HepG2 (cell line): ENCODE results near the gene MGA. TPM values are rescaled to one million over a fixed set of nuclear protein-coding genes. Genes with fewer than 3 reads are reported as not detected.

Experiments used
- CEBPB ChIP-seq: IDR thresholded peaks from 2 replicates; pipeline ENCODE4 v1.6.1; 2011; ENCODE audit warnings: low read depth, low read length, improper control_type of control experiment, borderline replicate concordance
- ERF ChIP-seq: IDR thresholded peaks from 2 replicates; pipeline ENCODE4 v1.6.1; 2018; ENCODE audit warnings: missing biosample characterization, missing genetic modification reagents
- GPN1 ChIP-seq: sonication (generic); formaldehyde crosslinking; IDR thresholded peaks from 2 replicates; pipeline ENCODE4 v1.5.1; 2020; ENCODE audit warnings: missing genetic modification reagents, borderline replicate concordance
- HNRNPH1 ChIP-seq: fragments of 200-400 bp; formaldehyde crosslinking; optimal IDR thresholded peaks from 2 replicates; pipeline ENCODE3; 2017; ENCODE audit warnings: mild to moderate bottlenecking, low read depth, low read length
- IKZF5 ChIP-seq: IDR thresholded peaks from 2 replicates; pipeline ENCODE4 v1.6.1; 2018; ENCODE audit warnings: missing genetic modification reagents, mild to moderate bottlenecking, missing compliant biosample characterization
- MXD4 ChIP-seq: IDR thresholded peaks from 2 replicates; pipeline ENCODE4 v1.6.1; 2016; ENCODE audit warnings: mild to moderate bottlenecking, missing biosample characterization, missing genetic modification reagents
- NFATC3 ChIP-seq: sonication (generic); formaldehyde crosslinking; IDR thresholded peaks from 2 replicates; pipeline ENCODE4 v1.5.1; 2020; ENCODE audit warnings: mild to moderate bottlenecking, missing genetic modification reagents
- NFIB ChIP-seq: sonication (generic); formaldehyde crosslinking; IDR thresholded peaks from 2 replicates; pipeline ENCODE4 v1.9.0; 2021; ENCODE audit warnings: missing genetic modification reagents, mild to moderate bottlenecking, borderline replicate concordance
- PCBP1 ChIP-seq: fragments of 200-400 bp; formaldehyde crosslinking; IDR thresholded peaks from 2 replicates; pipeline ENCODE4 v1.6.1; 2017; ENCODE audit warnings: mild to moderate bottlenecking, low read depth, low read length, borderline replicate concordance
- PHF21A ChIP-seq: sonication (generic); formaldehyde crosslinking; IDR thresholded peaks from 2 replicates; pipeline ENCODE4 v1.5.0; 2020; ENCODE audit warnings: mild to moderate bottlenecking, missing genetic modification reagents
- SETDB1 ChIP-seq: sonication (generic); formaldehyde crosslinking; IDR thresholded peaks from 2 replicates; pipeline ENCODE4 v1.5.1; 2020; ENCODE audit warnings: missing genetic modification reagents, mild to moderate bottlenecking, borderline replicate concordance
- SNAPC4 ChIP-seq: sonication (generic); formaldehyde crosslinking; IDR thresholded peaks from 2 replicates; pipeline ENCODE4 v1.4.0; 2020; ENCODE audit warnings: mild to moderate bottlenecking, missing genetic modification reagents
- YEATS4 ChIP-seq: sonication (generic); formaldehyde crosslinking; IDR thresholded peaks from 2 replicates; pipeline ENCODE4 v1.4.0; 2020; ENCODE audit warnings: missing genetic modification reagents, borderline replicate concordance
- ZC3H4 ChIP-seq: sonication (generic); formaldehyde crosslinking; IDR thresholded peaks from 2 replicates; pipeline ENCODE4 v1.4.0; 2020; ENCODE audit warnings: missing genetic modification reagents, borderline replicate concordance
- ZNF136 ChIP-seq: sonication (generic); formaldehyde crosslinking; IDR thresholded peaks from 2 replicates; pipeline ENCODE4 v1.8.1; 2022; ENCODE audit warnings: low read depth, mild to moderate bottlenecking, moderate library complexity, missing genetic modification reagents
- ZNF432 ChIP-seq: sonication (generic); formaldehyde crosslinking; IDR thresholded peaks from 2 replicates; pipeline ENCODE4 v1.5.0; 2020; ENCODE audit warnings: missing genetic modification reagents, mild to moderate bottlenecking, borderline replicate concordance
- ZNF468 ChIP-seq: sonication (generic); formaldehyde crosslinking; IDR thresholded peaks from 2 replicates; pipeline ENCODE4 v1.8.0; 2022; ENCODE audit warnings: mild to moderate bottlenecking, moderate library complexity, missing genetic modification reagents
- ZNF709 ChIP-seq: sonication (generic); formaldehyde crosslinking; IDR thresholded peaks from 2 replicates; pipeline ENCODE4 v1.5.0; 2020; ENCODE audit warnings: mild to moderate bottlenecking, missing genetic modification reagents
- polyA plus RNA-seq, 8 experiments: library from polyadenylated mRNA; depleted of rRNA in 3 of 8; stranded (reverse) in 7 of 8; unstranded in 1 of 8; fragments of >200 nt; fragmentation: Illumina TruSeq in 4 of 8; extraction: Trizol in 4 of 8; gene quantifications; 2 replicates each; pipeline versions ENCODE4 v1.2.1 to v1.2.3, GENCODE V29; 2011 to 2016; ENCODE audit warnings: low read depth in 4 of 8, missing spikeins in 1 of 8, mixed read lengths in 1 of 8; ENCODE audit not compliant: insufficient read depth in 1 of 8
- total RNA-seq, 5 experiments: library from RNA; depleted of rRNA; stranded (reverse); fragments of >200 nt; fragmentation: Illumina TruSeq; extraction: Trizol; gene quantifications; 2 replicates each; pipeline ENCODE4 v1.2.3, GENCODE V29; 2016; ENCODE audit warnings: low read depth in 1 of 5
- TF ChIP-seq, protein P1 (sequence below): IDR thresholded peaks from 2 replicates; pipeline ENCODE4 v1.6.1; 2016; ENCODE audit warnings: mild to moderate bottlenecking
- TF ChIP-seq, protein P2 (sequence below): sonication (generic); formaldehyde crosslinking; IDR thresholded peaks from 2 replicates; pipeline ENCODE4 v1.4.0; 2020; ENCODE audit warnings: mild to moderate bottlenecking, missing genetic modification reagents

MGA gene
- total and polyA plus RNA-seq, 2 of the 13 experiments (the other 11 are each of a cell fraction or from before 2014, with no cell fraction given): 5.3 to 59.0 TPM

GRCh38 chr15:41621200-41622193 lies 38.7 kb upstream of the MGA start (continued):
- peak; percentile 93 for TF ChIP-seq MXD4 (CRISPR knock-in tag)
- TF ChIP-seq NFIB: peak; percentile 99
- peak; percentile 97 for TF ChIP-seq IKZF5 (CRISPR knock-in tag)
- no peak for TF ChIP-seq ZNF468
- TF ChIP-seq ZNF432: peak; percentile 63; the same call in 1 of the 2 replicates
- TF ChIP-seq ZNF136 (CRISPR knock-in tag): peak; percentile 96
- TF ChIP-seq, protein P1, sequence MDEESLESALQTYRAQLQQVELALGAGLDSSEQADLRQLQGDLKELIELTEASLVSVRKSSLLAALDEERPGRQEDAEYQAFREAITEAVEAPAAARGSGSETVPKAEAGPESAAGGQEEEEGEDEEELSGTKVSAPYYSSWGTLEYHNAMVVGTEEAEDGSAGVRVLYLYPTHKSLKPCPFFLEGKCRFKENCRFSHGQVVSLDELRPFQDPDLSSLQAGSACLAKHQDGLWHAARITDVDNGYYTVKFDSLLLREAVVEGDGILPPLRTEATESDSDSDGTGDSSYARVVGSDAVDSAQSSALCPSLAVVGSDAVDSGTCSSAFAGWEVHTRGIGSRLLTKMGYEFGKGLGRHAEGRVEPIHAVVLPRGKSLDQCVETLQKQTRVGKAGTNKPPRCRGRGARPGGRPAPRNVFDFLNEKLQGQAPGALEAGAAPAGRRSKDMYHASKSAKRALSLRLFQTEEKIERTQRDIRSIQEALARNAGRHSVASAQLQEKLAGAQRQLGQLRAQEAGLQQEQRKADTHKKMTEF: peak; percentile 97
- 0 out of 2 replicates have a peak, but pooled peaks have one; percentile 38 for TF ChIP-seq GPN1 (CRISPR knock-in tag)
- peak; percentile 21 for TF ChIP-seq ZC3H4 (CRISPR knock-in tag)
- TF ChIP-seq PHF21A (CRISPR knock-in tag): peak; percentile 53; the same call in 1 of the 2 replicates
- TF ChIP-seq NFATC3: peak; percentile 98
- peak; percentile 100 for TF ChIP-seq ZNF709 (CRISPR knock-in tag)
- TF ChIP-seq YEATS4 (CRISPR knock-in tag): peak; percentile 70; the same call in 1 of the 2 replicates
- TF ChIP-seq CEBPB: no peak
- peak; percentile 97 for TF ChIP-seq SNAPC4 (CRISPR knock-in tag)
- TF ChIP-seq HNRNPH1: no peak
- TF ChIP-seq, protein P2, sequence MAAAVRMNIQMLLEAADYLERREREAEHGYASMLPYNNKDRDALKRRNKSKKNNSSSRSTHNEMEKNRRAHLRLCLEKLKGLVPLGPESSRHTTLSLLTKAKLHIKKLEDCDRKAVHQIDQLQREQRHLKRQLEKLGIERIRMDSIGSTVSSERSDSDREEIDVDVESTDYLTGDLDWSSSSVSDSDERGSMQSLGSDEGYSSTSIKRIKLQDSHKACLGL (CRISPR knock-in tag): peak; percentile 99
- TF ChIP-seq PCBP1: peak; percentile 94
- peak; percentile 96 for TF ChIP-seq ERF
- TF ChIP-seq SETDB1 (CRISPR knock-in tag): peak; percentile 94
